ENCODE results near the gene VSTM2B. TPM values are rescaled to one million over a fixed set of nuclear protein-coding genes. Genes with fewer than 3 reads are reported as not detected.

The VSTM2B gene
- total and polyA plus RNA-seq, 2 of the 13 experiments (the other 11 are each of a cell fraction or from before 2014, with no cell fraction given) = not detected

DNA sequence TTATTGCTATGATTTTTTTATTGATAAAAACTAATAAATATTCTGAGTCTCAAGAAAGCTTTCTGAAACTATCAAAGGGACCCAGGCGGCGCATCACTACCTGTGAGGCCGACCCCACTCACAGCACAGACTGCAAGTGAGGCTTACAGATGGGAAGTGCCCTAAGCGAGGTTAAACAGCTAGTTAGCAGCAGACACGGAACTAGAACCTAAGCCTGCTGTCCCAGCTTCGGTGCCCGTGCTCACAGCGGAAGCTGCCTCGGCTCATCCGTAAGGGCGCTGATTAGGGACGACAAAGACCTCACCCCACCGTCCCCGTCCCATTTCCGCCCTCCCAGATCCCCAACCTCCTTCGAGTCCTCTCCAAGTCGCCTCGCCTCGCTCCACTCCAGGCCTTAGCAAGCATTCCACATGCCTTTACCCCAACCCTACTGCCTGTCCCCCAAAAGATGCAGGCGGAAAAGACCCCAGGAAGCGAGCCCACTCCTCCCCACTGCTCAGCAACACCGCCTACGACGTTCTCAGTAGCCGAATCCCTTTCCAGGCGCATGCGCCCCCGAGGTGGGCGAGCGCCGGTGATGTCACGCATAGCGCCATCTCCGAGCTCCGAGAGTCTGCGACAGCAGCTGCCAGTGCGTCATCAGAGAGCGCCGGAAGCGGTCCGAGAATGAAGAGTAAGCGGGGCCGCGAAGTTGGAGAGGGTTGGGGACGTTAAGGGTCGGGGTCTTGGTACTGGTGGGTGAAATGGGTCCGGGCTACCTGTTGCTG, 80.0 kb downstream of the VSTM2B start, which contains the start of gene POP4 (continued):
- TF ChIP-seq, protein P1, sequence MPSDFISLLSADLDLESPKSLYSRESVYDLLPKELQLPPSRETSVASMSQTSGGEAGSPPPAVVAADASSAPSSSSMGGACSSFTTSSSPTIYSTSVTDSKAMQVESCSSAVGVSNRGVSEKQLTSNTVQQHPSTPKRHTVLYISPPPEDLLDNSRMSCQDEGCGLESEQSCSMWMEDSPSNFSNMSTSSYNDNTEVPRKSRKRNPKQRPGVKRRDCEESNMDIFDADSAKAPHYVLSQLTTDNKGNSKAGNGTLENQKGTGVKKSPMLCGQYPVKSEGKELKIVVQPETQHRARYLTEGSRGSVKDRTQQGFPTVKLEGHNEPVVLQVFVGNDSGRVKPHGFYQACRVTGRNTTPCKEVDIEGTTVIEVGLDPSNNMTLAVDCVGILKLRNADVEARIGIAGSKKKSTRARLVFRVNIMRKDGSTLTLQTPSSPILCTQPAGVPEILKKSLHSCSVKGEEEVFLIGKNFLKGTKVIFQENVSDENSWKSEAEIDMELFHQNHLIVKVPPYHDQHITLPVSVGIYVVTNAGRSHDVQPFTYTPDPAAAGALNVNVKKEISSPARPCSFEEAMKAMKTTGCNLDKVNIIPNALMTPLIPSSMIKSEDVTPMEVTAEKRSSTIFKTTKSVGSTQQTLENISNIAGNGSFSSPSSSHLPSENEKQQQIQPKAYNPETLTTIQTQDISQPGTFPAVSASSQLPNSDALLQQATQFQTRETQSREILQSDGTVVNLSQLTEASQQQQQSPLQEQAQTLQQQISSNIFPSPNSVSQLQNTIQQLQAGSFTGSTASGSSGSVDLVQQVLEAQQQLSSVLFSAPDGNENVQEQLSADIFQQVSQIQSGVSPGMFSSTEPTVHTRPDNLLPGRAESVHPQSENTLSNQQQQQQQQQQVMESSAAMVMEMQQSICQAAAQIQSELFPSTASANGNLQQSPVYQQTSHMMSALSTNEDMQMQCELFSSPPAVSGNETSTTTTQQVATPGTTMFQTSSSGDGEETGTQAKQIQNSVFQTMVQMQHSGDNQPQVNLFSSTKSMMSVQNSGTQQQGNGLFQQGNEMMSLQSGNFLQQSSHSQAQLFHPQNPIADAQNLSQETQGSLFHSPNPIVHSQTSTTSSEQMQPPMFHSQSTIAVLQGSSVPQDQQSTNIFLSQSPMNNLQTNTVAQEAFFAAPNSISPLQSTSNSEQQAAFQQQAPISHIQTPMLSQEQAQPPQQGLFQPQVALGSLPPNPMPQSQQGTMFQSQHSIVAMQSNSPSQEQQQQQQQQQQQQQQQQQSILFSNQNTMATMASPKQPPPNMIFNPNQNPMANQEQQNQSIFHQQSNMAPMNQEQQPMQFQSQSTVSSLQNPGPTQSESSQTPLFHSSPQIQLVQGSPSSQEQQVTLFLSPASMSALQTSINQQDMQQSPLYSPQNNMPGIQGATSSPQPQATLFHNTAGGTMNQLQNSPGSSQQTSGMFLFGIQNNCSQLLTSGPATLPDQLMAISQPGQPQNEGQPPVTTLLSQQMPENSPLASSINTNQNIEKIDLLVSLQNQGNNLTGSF (CRISPR knock-in tag; IDR thresholded peaks at IDR 0.05) = no peak
- no peak for TF ChIP-seq ZNF775 (CRISPR knock-in tag; IDR thresholded peaks at IDR 0.05; ENCODE audit: borderline replicate concordance)
- TF ChIP-seq MAFF (IDR thresholded peaks at IDR 0.05; ENCODE audit: low read depth, low read length) = no peak
- TF ChIP-seq ZNF737 (CRISPR knock-in tag; IDR thresholded peaks at IDR 0.05; ENCODE audit: borderline replicate concordance) = no peak
- TF ChIP-seq SALL1 (CRISPR knock-in tag; IDR thresholded peaks at IDR 0.05) = peak; percentile 62
- no peak for TF ChIP-seq AKAP8 (CRISPR knock-in tag; IDR thresholded peaks at IDR 0.05)
- TF ChIP-seq ZNF30 (CRISPR knock-in tag; IDR thresholded peaks at IDR 0.05) = no peak
- TF ChIP-seq, protein P2, sequence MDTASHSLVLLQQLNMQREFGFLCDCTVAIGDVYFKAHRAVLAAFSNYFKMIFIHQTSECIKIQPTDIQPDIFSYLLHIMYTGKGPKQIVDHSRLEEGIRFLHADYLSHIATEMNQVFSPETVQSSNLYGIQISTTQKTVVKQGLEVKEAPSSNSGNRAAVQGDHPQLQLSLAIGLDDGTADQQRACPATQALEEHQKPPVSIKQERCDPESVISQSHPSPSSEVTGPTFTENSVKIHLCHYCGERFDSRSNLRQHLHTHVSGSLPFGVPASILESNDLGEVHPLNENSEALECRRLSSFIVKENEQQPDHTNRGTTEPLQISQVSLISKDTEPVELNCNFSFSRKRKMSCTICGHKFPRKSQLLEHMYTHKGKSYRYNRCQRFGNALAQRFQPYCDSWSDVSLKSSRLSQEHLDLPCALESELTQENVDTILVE (CRISPR knock-in tag; IDR thresholded peaks at IDR 0.05) = 0 out of 2 replicates have a peak, but pooled peaks have one; percentile 19
- TF ChIP-seq IKZF4 (CRISPR knock-in tag; IDR thresholded peaks at IDR 0.05; ENCODE audit: borderline replicate concordance, low read depth, not compliant biosample characterization) = no peak
- no peak for TF ChIP-seq KDM6A (CRISPR knock-in tag; IDR thresholded peaks at IDR 0.05; ENCODE audit: low read depth)
- no peak for TF ChIP-seq ZNF343 (CRISPR knock-in tag; IDR thresholded peaks at IDR 0.05)
- no peak for TF ChIP-seq HMGA1 (CRISPR knock-in tag; conservative IDR thresholded peaks at IDR 0.05)
- TF ChIP-seq, protein P3, sequence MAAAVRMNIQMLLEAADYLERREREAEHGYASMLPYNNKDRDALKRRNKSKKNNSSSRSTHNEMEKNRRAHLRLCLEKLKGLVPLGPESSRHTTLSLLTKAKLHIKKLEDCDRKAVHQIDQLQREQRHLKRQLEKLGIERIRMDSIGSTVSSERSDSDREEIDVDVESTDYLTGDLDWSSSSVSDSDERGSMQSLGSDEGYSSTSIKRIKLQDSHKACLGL (CRISPR knock-in tag; IDR thresholded peaks at IDR 0.05) = no peak
- TF ChIP-seq ZSCAN29 (CRISPR knock-in tag; conservative IDR thresholded peaks at IDR 0.05) = no peak; the same call in 1 of the 2 replicates
- no peak for TF ChIP-seq FOXJ3 (CRISPR knock-in tag; IDR thresholded peaks at IDR 0.05; ENCODE audit: borderline replicate concordance)
- TF ChIP-seq, protein P4, sequence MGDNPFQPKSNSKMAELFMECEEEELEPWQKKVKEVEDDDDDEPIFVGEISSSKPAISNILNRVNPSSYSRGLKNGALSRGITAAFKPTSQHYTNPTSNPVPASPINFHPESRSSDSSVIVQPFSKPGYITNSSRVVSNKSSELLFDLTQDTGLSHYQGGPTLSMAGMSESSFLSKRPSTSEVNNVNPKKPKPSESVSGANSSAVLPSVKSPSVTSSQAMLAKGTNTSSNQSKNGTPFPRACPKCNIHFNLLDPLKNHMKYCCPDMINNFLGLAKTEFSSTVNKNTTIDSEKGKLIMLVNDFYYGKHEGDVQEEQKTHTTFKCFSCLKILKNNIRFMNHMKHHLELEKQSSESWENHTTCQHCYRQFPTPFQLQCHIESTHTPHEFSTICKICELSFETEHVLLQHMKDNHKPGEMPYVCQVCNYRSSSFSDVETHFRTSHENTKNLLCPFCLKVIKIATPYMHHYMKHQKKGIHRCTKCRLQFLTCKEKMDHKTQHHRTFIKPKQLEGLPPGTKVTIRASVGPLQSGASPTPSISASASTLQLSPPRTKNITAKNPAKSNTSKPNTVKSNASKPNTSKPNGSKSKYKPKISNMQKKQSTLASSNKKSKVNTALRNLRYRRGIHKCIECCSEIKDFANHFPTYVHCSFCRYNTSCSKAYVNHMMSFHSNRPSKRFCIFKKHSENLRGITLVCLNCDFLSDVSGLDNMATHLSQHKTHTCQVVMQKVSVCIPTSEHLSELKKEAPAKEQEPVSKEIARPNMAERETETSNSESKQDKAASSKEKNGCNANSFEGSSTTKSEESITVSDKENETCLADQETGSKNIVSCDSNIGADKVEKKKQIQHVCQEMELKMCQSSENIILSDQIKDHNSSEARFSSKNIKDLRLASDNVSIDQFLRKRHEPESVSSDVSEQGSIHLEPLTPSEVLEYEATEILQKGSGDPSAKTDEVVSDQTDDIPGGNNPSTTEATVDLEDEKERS (CRISPR knock-in tag; IDR thresholded peaks at IDR 0.05) = no peak
- TF ChIP-seq DNMT1 (CRISPR knock-in tag; IDR thresholded peaks at IDR 0.05) = no peak
- peak; percentile 68; the same call in 1 of the 2 replicates for TF ChIP-seq ZMAT3 (CRISPR knock-in tag; conservative IDR thresholded peaks at IDR 0.05)
